ENCODE results near the gene CCDC186. TPM values are rescaled to one million over a fixed set of nuclear protein-coding genes. Genes with fewer than 3 reads are reported as not detected.

The CCDC186 gene
- total RNA-seq, 1 experiment from 2014 or later, result 17.1 TPM

DNA sequence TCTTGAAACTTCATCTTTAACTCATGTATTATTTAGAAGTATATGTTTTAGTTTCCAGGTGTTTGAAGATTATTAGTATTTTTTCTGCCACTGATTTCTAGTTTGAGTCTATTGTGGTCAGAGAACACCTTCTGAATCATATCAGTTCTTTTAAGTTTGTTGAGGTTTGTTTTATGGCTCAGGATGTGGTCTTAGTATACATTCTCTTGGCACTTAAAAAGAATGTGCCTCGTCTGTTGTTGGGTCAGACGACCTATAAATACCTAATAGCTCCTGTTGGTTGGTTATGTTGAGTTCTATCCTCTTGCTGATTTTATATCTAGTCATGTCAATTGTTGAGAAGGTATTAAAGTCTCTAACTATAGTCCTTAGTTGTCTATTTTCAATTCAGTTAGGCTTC is 21.1 kb upstream of the CCDC186 start (continued):
- TF ChIP-seq, protein P1, sequence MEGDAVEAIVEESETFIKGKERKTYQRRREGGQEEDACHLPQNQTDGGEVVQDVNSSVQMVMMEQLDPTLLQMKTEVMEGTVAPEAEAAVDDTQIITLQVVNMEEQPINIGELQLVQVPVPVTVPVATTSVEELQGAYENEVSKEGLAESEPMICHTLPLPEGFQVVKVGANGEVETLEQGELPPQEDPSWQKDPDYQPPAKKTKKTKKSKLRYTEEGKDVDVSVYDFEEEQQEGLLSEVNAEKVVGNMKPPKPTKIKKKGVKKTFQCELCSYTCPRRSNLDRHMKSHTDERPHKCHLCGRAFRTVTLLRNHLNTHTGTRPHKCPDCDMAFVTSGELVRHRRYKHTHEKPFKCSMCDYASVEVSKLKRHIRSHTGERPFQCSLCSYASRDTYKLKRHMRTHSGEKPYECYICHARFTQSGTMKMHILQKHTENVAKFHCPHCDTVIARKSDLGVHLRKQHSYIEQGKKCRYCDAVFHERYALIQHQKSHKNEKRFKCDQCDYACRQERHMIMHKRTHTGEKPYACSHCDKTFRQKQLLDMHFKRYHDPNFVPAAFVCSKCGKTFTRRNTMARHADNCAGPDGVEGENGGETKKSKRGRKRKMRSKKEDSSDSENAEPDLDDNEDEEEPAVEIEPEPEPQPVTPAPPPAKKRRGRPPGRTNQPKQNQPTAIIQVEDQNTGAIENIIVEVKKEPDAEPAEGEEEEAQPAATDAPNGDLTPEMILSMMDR (IDR thresholded peaks at IDR 0.05 in 2 of 3, conservative IDR thresholded peaks at IDR 0.05 in 1 of 3; ENCODE audit: borderline replicate concordance in 1 of 3, insufficient read depth in 1 of 3, low read depth in 2 of 3, low read length in 2 of 3), result no peak
- TF ChIP-seq EZH2 (IDR thresholded peaks at IDR 0.05), result no peak
- TF ChIP-seq POLR2AphosphoS5 (IDR thresholded peaks at IDR 0.05; ENCODE audit: low read depth, low read length), result no peak

DNA sequence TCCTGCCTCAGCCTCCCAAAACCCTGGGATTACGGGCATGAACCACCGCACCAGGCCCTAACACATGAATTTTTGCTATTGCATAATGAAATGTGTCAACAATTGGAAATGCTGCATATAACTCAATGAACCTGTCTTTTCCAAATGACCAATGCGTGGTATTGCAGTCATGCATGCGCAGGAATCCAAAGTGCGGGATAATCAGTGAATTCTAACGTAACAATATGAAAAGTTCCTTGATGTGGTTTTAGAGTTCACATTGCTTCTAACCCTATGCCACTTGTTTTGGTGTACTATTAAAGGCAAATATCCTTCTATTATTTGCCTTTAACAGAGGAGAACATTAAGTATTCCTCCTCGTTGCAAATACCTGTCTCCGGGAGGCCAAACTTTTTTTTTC is 15.7 kb upstream of the CCDC186 start:
- no peak for DNase-seq (ENCODE audit: low read depth, low spot score)
- POLR2A ChIA-PET, result interaction anchor here (1.3 kb wide), 1 partner anchor 15 kb away, joined by 3 read pairs; the partner anchor contains the start of gene CCDC186

DNA sequence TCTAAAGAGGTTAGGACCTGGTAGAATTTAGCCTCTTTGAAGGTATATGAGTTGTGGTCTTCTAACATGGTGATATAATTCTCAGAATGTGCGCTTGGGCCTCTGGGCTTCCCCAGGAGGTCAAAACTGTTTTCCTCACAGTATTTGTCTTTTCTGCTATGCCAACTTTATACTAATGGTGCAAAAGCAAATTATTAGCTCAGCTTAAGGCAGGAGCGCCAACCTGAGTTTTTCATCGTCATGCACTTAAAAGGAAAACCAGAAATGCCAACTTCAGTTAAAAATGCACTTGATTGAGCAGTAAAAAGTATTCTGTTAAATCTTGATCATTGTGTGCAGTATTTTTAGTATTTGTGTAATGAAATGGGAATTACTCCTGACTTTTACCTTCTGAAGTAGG is 14.9 kb upstream of the CCDC186 start:
- ATAC-seq (no peak), DNase-seq (ENCODE audit: low read depth, low spot score) (no peak)
- no peaks in the 10 kb centered on the region for H3K9me3 ChIP-seq (ENCODE audit: control insufficient read depth in 1 of 2, insufficient read depth in 1 of 2, low read depth in 1 of 2, low read length in 2 of 2)
- no TSS peak for BruUV-seq (replicated peaks)
- H3K4me2 ChIP-seq (ENCODE audit: low read length), result no peak overlapping the region
- TF ChIP-seq ELF1 (IDR thresholded peaks at IDR 0.05; ENCODE audit: borderline replicate concordance, low read depth) (no peak), ZNF274 (IDR thresholded peaks at IDR 0.05; ENCODE audit: low read depth, low read length) (no peak), FOSL1 (IDR thresholded peaks at IDR 0.05; ENCODE audit: low read depth) (no peak), CEBPB (IDR thresholded peaks at IDR 0.05; ENCODE audit: low read depth) (no peak), EZH2phosphoT487 (IDR thresholded peaks at IDR 0.05; ENCODE audit: borderline replicate concordance) (no peak), CBX3 (IDR thresholded peaks at IDR 0.05; ENCODE audit: low read depth) (no peak), SIN3A (IDR thresholded peaks at IDR 0.05; ENCODE audit: low read depth) (no peak), EGR1 (IDR thresholded peaks at IDR 0.05; ENCODE audit: low read depth) (no peak), JUND (IDR thresholded peaks at IDR 0.05) (no peak), RAD21 (IDR thresholded peaks at IDR 0.05; ENCODE audit: low read depth) (no peak)
- TF ChIP-seq, protein P2, sequence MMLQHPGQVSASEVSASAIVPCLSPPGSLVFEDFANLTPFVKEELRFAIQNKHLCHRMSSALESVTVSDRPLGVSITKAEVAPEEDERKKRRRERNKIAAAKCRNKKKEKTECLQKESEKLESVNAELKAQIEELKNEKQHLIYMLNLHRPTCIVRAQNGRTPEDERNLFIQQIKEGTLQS (IDR thresholded peaks at IDR 0.05), result no peak
- TF ChIP-seq, protein P3, sequence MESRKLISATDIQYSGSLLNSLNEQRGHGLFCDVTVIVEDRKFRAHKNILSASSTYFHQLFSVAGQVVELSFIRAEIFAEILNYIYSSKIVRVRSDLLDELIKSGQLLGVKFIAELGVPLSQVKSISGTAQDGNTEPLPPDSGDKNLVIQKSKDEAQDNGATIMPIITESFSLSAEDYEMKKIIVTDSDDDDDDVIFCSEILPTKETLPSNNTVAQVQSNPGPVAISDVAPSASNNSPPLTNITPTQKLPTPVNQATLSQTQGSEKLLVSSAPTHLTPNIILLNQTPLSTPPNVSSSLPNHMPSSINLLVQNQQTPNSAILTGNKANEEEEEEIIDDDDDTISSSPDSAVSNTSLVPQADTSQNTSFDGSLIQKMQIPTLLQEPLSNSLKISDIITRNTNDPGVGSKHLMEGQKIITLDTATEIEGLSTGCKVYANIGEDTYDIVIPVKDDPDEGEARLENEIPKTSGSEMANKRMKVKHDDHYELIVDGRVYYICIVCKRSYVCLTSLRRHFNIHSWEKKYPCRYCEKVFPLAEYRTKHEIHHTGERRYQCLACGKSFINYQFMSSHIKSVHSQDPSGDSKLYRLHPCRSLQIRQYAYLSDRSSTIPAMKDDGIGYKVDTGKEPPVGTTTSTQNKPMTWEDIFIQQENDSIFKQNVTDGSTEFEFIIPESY (IDR thresholded peaks at IDR 0.05; ENCODE audit: extremely low read depth, insufficient replicate concordance, low read length), result no peak
- TF ChIP-seq, protein P4, sequence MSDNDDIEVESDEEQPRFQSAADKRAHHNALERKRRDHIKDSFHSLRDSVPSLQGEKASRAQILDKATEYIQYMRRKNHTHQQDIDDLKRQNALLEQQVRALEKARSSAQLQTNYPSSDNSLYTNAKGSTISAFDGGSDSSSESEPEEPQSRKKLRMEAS (IDR thresholded peaks at IDR 0.05), result no peak
- no peaks in the 10 kb centered on the region for H3K4me1 ChIP-seq (ENCODE audit: control insufficient read depth in 1 of 2, insufficient read depth in 2 of 2, low read length in 2 of 2)
- intact Hi-C loops (cut with micrococcal nuclease), result no loop called here
- H3K27me3 ChIP-seq (ENCODE audit: insufficient read depth, low read length), result no peaks in the 10 kb centered on the region
- CTCF ChIA-PET, result no interaction called here
- no peak overlapping the region for H3K27ac ChIP-seq (ENCODE audit: low read depth, low read length)
- H3K79me2 ChIP-seq (ENCODE audit: insufficient read depth, low read length), result no peaks in the 10 kb centered on the region
- no peaks in the 10 kb centered on the region for H3K36me3 ChIP-seq (ENCODE audit: control insufficient read depth in 1 of 2, insufficient read depth in 2 of 2, low read length in 2 of 2)
- no peak overlapping the region for H3K4me3 ChIP-seq (replicated peaks in 1 of 2; ENCODE audit: low read depth in 1 of 2, low read length in 2 of 2)
- H3K9me2 ChIP-seq (ENCODE audit: insufficient read depth), result no peaks in the 10 kb centered on the region
- POLR2A ChIA-PET, result interaction anchor here (1.3 kb wide), 2 partner anchors 10 to 14 kb away, joined by 3 to 4 read pairs; partner anchors contain the start of genes CCDC186 and TDRD1
- H2AFZ ChIP-seq (ENCODE audit: low read depth, low read length, poor library complexity, severe bottlenecking), result no peak overlapping the region
- H4K20me1 ChIP-seq (ENCODE audit: insufficient read depth), result no peaks in the 10 kb centered on the region
- RAD21 ChIA-PET (ENCODE audit: low non-redundant PET in 1 of 2, low total read pairs in 2 of 2, uncharacterized antibody in 2 of 2, unreplicated experiment in 2 of 2), result no interaction called here
- H3K9ac ChIP-seq (ENCODE audit: low read length), result no peak overlapping the region

More for the DNA sequence above, 15.7 kb upstream of the CCDC186 start:
- no peak for TF ChIP-seq ZNF274 (IDR thresholded peaks at IDR 0.05; ENCODE audit: low read depth, low read length)
- no peak for TF ChIP-seq POLR2AphosphoS5 (IDR thresholded peaks at IDR 0.05; ENCODE audit: low read depth, low read length)
- Histone ChIP-seq H4K20me1 (ENCODE audit: insufficient read depth) (no peaks in the 10 kb centered on the region), H3K27ac (ENCODE audit: low read depth, low read length) (no peak overlapping the region), H3K27me3 (ENCODE audit: insufficient read depth, low read length) (no peaks in the 10 kb centered on the region), H3K4me3 (replicated peaks in 1 of 2; ENCODE audit: low read depth in 1 of 2, low read length in 2 of 2) (no peak overlapping the region), H3K36me3 (ENCODE audit: control insufficient read depth in 1 of 2, insufficient read depth in 2 of 2, low read length in 2 of 2) (no peaks in the 10 kb centered on the region), H2AFZ (ENCODE audit: low read depth, low read length, poor library complexity, severe bottlenecking) (no peak overlapping the region), H3K4me2 (ENCODE audit: low read length) (no peak overlapping the region), H3K9me2 (ENCODE audit: insufficient read depth) (no peaks in the 10 kb centered on the region), H3K4me1 (ENCODE audit: control insufficient read depth in 1 of 2, insufficient read depth in 2 of 2, low read length in 2 of 2) (no peaks in the 10 kb centered on the region), H3K9ac (ENCODE audit: low read length) (no peak overlapping the region), H3K79me2 (ENCODE audit: insufficient read depth, low read length) (no peaks in the 10 kb centered on the region), H3K9me3 (ENCODE audit: control insufficient read depth in 1 of 2, insufficient read depth in 1 of 2, low read depth in 1 of 2, low read length in 2 of 2) (no peaks in the 10 kb centered on the region)
- BruUV-seq (replicated peaks), result no TSS peak
- no peak for ATAC-seq
- ChIA-PET RAD21 (ENCODE audit: low non-redundant PET in 1 of 2, low total read pairs in 2 of 2, uncharacterized antibody in 2 of 2, unreplicated experiment in 2 of 2) (no interaction called here), CTCF (no interaction called here)
- intact Hi-C loops (cut with micrococcal nuclease), result no loop called here
